HL-60 (cell line): ENCODE measurements around the gene SRSF4.

Experiments
- DNase-seq, 2 experiments: peaks; one replicate each; pipeline ENCODE4 v3.0.0-alpha.2; 2010 to 2020; ENCODE audit warnings: low read depth in 1 of 2, low spot score in 1 of 2
- H3K27ac ChIP-seq: fragments of 250-450 bp; sonication (Bioruptor Pico); replicated peaks from 2 replicates; pipeline ENCODE4 v1.5.1; 2020; ENCODE audit warnings: mild to moderate bottlenecking, moderate library complexity
- H3K27me3 ChIP-seq: fragments of 250-450 bp; sonication (Bioruptor Pico); 2 replicates; pipeline ENCODE4 v1.5.1; 2021; ENCODE audit warnings: mild to moderate bottlenecking, moderate library complexity; ENCODE audit not compliant: insufficient read depth, poor library complexity, severe bottlenecking
- H3K4me3 ChIP-seq: replicated peaks from 2 replicates; pipeline ENCODE4 v1.5.1; 2011; ENCODE audit warnings: mild to moderate bottlenecking, control low read depth, low read length; ENCODE audit not compliant: insufficient read depth
- CTCF ChIP-seq: IDR thresholded peaks from one replicate; pipeline ENCODE4 v1.5.1; 2011; ENCODE audit warnings: low read length, control low read depth, inconsistent platforms; ENCODE audit not compliant: insufficient read depth
- GABPA ChIP-seq: IDR thresholded peaks from 2 replicates; pipeline ENCODE4 v1.6.1; 2012; ENCODE audit warnings: low read depth
- POLR2AphosphoS5 ChIP-seq: IDR thresholded peaks from 2 replicates; pipeline ENCODE4 v1.6.1; 2012; ENCODE audit warnings: low read depth
- REST ChIP-seq: IDR thresholded peaks from 2 replicates; pipeline ENCODE4 v1.6.1; 2012; ENCODE audit warnings: low read depth; ENCODE audit not compliant: insufficient replicate concordance
- SPI1 ChIP-seq: IDR thresholded peaks from 2 replicates; pipeline ENCODE4 v1.6.1; 2012; ENCODE audit warnings: low read depth, mild to moderate bottlenecking, borderline replicate concordance

Gene SRSF4

GRCh38 chr1:29159773-29160172, 21.9 kb downstream of the SRSF4 start:
- DNase-seq, result peak in 1 of 2 experiments; percentile 34
- H3K27ac ChIP-seq, result no peak overlapping the region
- no peak overlapping the region for H3K4me3 ChIP-seq
- no peaks in the 10 kb centered on the region for H3K27me3 ChIP-seq
- TF ChIP-seq SPI1 (no peak), REST (no peak), GABPA (no peak), CTCF (no peak), POLR2AphosphoS5 (no peak)

GRCh38 chr1:29157269-29157601, 24.5 kb downstream of the SRSF4 start:
- no peak for TF ChIP-seq GABPA
- TF ChIP-seq POLR2AphosphoS5, result no peak
- no peak for TF ChIP-seq REST
- TF ChIP-seq SPI1, result no peak
- TF ChIP-seq CTCF, result no peak
- no peak overlapping the region for H3K27ac ChIP-seq
- no peak overlapping the region for H3K4me3 ChIP-seq
- no peaks in the 10 kb centered on the region for H3K27me3 ChIP-seq
- DNase-seq, result no peak

- Histone ChIP-seq H3K27me3 (no peaks in the 10 kb centered on the region), H3K4me3 (no peak overlapping the region), H3K27ac (no peak overlapping the region)
- TF ChIP-seq POLR2AphosphoS5 (peak; percentile 12; the same call in 1 of the 2 replicates), SPI1 (no peak), GABPA (no peak), REST (no peak)
- DNase-seq, result no peak
Observed at GRCh38 chr1:29156543-29157268, 25.0 kb downstream of the SRSF4 start.
